ENCODE data around the gene TCTN3.
"Not testable (repeated sequence)": the region's sequence is repeated elsewhere in the genome, so short reads cannot be mapped to it uniquely, and the experiment has no call there.

TCTN3 gene, protein sequence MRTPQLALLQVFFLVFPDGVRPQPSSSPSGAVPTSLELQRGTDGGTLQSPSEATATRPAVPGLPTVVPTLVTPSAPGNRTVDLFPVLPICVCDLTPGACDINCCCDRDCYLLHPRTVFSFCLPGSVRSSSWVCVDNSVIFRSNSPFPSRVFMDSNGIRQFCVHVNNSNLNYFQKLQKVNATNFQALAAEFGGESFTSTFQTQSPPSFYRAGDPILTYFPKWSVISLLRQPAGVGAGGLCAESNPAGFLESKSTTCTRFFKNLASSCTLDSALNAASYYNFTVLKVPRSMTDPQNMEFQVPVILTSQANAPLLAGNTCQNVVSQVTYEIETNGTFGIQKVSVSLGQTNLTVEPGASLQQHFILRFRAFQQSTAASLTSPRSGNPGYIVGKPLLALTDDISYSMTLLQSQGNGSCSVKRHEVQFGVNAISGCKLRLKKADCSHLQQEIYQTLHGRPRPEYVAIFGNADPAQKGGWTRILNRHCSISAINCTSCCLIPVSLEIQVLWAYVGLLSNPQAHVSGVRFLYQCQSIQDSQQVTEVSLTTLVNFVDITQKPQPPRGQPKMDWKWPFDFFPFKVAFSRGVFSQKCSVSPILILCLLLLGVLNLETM

DNA sequence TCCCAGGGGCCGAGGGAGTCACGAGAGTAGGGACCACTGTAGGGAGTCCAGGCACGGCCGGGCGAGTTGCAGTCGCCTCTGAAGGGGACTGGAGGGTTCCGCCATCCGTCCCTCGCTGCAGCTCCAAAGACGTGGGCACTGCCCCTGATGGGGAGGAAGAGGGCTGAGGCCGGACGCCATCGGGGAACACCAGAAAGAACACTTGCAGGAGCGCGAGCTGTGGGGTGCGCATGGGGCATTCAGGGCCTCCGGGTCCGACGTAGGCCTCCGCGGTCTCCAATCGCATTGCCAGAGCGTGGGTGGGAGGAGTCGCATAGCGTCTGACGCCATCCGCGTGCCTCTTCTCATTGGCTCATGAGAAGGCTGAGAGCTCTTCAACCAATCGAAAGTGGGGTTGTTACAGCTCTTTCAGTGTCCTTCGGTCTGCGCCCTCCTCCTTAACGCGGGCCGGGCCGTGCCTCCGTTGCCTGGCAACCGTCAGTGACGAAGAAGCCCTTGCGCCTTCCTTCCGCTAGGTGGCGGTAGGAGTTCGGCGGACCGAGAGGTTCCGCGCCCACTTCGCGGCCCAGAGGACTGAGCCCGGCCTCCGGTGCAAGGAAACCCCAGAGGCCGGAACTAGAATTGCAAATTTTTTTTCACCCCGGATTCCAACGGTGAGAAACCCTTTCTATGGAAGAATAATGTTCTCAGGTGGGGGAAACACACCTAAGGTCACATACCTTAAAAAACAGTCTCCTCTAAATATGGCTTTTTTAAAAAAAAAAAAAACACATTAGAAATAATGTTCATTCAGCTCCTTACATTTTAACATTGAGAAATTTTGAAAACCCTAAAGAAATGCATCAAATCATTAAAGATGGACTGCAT, at the start of gene TCTN3:
TCTN3 (minus strand) TSS at position 260 of the 867 bp plus-strand sequence; CDS start at position 232, 28 bp downstream.
- DNase-seq = peak; percentile 97

DNA sequence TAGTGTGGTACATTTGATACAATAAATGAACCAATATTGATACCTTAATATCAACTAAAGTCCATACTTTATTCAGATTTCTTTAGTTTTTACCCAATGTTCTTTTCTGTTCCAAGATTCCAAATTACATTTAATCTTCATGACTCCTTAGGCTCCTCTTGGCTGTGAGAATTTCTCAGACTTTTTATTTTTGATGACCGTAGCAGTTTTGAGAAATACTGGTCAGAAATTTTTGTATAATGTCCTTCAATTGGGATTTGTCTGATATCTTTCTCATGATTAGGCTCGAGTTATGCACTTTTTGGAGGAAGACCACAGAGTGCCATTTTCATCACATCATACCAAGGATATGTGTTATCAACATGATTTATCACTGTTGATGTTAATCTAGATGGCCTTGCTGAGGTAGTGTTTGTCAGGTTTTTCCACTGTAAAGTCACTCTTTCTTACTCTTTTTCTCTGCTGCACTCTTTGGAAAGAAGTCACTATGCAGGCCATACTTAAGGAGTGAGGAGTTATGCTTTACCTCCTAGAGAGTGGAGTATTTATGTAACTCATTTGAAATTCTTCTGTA, 49.3 kb upstream of the TCTN3 start:
- DNase-seq = no peak

DNA sequence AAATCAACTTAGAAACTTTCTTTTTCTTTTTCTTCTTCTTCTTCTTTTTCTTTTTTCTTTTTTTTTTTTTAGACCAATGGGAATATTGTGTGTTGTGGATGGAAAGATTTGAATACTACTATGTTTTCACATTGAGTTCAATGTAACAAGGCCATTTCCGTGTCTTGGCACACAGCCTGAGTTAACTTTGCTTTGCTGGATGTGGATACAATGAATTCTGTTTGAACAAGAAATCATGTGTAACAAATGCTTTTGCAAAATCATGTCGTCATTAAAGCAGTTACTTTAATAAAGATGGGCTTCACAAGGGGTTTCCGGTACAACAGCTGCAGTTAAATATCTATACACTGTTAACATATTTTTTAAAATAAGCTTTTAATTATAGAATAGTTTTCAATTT, 48.8 kb upstream of the TCTN3 start:
- DNase-seq = no peak

DNA sequence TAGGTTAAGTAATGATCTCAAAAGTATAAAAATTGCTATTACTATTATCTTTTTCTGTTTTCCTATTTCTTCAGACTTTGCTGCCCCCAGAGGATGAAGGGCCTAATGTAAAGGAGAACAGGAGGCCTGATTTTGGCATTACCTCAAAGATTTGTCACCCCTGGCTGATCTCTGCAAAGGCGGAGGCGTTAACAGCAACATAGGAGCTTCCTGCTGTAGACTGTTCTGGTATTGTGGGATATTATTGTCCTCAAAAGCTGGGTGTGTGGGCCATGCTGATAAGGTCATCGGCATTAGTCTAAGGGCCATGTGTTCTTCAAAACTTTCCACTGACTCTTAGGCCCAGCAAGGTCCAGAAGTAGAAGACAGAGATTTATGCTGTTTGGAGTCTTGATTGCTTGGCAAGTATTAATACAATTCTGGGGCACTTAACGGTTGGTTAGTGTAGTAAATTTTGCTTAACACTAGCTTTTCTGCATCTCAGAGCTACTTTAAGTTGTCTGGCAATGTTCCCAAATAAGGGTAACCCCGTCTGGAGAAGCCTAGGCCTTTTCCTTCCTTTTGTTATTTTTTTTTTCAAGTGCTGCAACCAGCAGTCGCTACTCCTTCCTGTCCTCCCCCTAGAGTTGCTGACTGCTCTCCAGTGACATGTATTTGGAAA, 48.2 kb upstream of the TCTN3 start:
- DNase-seq = no peak

DNA sequence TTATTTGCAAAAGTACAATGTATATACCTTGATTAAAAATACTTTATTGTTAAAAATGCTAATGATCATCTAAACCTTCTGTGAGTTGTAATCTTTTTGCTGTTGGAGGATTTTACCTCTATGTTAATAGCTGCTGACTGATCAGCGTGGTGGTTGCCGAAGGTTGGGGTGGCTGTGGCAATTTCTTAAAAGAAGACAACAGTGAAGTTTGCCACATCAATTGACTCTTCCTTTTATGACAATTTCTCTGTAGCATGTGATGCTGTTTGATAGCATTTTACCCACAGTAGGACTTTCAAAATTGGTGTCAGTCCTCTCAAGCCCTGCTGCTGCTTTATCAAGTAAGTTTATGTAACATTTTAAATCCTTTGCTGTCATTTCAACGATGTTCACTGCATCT, 45.3 kb upstream of the TCTN3 start:
- no peak for DNase-seq

DNA sequence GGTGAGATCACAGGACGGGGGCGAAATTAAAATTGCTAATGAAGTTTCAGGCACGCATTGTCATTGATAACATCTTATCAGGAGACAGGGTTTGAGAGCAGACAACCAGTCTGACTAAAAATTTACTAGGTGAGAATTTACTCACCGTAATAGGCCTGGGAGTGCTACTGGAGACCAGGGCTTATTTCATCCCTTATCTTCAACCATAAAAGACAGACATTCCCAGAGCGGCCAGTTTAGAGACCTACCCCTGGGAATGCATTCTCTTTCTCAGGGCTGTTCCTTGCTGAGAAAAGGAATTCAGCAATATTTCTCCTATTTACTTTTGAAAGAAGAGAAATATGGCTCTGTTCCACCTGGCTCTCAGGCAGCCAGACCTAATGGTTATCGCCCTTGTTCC, 39.2 kb upstream of the TCTN3 start:
- DNase-seq = not testable (repeated sequence)

DNA sequence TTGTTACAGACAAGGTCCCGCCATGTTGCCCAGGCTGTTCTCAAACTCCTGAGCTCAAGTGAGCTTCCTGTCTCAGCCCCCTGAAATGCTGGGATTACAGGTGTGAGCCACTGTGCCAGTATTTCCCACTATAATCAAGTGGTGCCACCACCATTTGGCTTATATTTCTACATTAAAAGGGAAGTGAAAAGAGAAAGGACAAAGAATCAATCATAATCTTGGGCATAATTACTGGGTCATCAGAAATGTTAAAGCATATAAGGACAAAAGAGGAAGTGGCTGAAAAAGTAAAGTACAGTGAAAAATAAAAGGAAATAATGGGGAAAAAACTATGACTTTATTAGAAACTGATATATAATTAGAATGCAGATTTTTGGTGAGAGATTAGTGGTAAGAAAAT, 36.5 kb upstream of the TCTN3 start:
- no peak for DNase-seq

DNA sequence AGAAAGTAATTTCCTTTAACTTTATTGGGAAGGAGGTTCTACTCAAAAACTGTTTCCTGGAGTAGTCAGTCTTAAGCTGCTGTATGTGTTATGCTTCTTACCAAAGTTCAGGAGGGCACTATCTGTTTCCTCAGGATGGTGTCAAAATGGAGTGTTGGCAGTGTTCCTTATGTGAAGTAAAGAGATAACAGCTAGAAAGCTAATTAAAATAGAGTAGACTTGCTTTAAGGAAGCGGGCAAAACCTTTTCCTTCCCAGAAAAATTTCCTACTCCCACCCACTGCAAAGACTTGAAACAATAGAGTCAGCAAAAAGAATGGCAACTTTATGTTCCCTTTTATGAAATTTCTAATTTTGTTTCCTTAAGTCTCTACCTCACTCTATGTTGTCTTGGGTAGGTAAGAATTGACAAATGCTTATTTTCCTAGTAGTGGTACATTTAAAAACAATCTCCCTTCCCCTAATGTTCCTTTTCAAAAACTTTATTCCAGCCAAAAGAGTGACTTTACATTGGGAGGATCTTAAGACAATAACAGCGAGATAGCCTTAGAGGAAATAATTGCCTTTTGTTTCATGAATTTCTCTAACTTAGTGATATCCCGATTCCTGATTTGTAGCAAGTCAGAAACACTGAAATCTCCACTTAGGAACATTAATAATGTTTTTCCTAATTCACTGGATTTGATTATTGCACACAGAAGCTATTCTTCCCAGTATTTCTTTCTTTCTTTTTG, 35.8 kb upstream of the TCTN3 start:
- no peak for DNase-seq

DNA sequence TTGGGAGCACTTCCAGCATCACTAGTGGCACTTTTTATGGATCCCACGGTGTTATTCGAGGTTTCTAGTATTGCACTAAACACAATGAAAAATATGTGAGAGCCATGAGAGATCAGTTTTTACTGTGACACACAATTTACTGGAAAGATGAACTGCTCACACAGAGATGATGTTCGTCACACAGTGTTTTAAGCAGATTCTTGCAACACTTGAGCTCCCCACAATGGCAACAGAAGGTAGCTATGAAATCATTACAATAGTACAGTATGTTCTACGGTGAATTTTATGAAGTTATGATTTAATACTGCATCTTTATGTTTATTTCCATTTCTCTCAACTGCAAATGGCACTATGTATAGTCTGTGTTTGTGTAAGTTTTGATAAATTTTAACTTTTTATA, 34.8 kb upstream of the TCTN3 start:
- DNase-seq = no peak

DNA sequence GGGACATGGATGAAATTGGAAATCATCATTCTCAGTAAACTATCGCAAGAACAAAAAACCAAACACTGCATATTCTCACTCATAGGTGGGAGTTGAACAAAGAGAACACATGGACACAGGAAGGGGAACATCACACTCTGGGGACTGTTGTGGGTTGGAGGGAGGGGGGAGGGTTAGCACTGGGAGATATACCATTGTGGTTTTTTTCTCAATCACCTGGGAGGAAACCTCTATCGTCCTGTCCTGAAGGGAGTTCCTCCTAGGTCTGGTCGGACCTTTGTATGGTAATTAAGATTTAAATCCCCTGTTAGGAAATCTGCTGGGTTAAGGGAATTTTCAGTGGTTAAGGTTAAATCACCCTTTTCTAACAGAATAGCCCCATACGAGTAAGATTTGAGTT, 28.8 kb upstream of the TCTN3 start:
- DNase-seq = not testable (repeated sequence)

DNA sequence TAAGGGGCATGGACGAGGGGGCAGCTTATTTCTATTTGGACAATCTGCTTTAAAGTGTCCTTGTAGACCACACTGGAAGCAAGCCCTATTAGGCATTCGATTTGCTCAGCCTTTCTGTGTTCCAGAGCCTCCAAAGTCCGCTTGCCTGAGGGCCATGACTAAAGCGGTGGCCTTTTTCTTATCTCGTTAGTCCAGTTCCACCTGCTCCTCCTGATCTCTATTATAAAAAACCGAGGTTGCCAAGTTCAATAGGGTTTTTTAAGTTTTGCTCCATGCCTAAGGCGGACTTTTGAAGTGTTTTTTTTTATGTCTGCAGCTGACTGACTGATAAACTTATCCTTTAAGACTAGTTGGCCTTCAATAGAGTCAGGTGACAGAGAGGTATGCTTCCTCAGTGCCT, 27.0 kb upstream of the TCTN3 start:
- not testable (repeated sequence) for DNase-seq

DNA sequence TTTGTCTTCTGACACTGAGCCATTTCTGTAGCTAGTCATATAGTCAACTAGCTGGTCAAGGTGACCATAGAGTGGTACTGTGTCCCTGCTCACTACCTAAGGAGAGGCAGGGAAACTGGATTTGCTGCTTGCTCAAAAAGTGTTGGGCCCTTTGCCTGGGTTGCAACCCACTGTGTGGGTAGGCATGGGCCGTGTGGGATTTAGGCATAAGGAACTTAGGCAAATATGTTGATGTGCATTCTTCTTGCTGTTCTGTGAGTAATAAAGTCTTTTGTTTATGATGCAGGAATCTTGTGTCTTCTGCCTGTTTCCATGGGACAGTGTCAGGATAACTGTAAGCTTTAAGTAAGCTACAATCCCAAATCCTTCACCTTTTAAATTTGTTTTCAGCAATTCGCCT, 23.1 kb upstream of the TCTN3 start:
- DNase-seq = no peak

DNA sequence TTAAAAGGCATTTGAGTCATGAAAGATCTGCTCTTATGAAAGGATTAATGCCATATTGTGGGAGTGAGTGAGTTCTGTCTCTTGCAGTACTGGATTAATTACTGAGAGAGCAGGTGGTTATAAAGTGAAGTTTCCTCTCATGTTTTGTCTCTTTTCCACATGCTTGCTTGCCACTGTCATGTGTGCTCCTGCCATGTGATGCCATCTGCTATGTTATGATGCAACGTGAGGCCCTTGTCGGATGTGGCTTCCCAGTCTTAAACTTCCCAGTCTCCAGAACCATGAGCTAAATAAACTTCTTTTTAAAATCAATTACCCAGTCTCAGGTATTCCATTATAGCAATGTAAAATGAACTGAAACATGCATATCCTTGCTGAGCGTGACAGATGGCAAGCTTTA, 22.7 kb upstream of the TCTN3 start:
- no peak for DNase-seq

DNA sequence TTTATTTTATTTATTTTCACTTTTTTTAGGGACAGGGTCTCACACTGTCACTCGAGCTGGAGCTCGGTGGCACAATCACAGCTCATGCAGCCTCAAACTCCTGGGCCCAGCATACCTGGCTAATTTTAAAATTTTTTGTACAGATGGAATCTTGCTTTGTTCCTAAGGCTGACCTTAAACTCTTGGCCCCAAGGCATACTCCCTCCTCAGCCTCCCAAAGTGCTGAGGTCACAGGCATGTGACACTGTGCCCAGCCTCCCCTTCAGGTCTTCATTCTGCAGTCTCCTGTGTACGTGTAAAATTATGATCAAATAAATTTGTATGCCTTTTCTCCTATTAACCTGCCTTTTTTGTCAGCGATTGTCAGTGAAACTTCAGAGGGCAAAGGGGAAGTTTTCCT, 17.8 kb upstream of the TCTN3 start:
- DNase-seq = no peak

DNA sequence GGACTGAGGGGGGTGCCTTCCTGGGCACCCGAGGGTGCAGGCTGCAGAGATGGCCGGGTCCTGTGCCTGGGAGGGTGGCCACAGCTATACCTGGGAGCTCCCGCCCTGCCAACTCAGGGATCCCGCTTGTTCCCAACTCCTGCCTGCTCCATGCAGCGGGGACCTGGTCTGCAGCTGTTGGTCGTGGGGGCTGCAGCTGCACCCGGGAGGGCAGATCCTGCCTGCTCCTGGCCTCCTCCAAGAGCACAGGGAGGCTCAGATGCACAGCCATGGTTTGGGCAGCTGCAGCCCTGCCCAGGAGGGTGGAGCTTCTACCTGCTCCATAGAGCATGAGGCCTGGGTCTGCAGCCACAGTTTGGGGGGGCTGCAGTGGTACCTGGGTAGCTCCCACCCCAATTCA, 13.3 kb upstream of the TCTN3 start:
- DNase-seq = no peak

DNA sequence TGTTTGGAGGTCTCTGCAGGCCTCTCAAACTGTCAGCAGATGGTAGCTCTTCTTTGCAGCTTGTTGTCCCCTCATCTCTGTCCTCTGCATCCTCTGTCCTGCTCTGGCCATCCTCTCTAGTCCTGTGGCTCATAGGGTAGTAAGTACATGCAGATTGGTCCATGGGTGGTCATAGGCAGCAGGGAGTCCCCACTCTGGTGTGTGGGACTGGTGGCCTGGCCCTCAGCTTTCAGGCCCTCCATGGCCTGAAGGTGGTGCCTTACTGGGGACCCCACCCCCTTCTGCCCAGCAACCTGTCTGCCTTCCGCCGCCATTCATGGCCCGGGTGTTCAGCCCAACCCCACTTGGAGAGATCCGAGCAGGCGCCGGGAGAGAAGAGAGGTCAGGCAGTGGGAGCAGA, 12.8 kb upstream of the TCTN3 start:
- DNase-seq = no peak

DNA sequence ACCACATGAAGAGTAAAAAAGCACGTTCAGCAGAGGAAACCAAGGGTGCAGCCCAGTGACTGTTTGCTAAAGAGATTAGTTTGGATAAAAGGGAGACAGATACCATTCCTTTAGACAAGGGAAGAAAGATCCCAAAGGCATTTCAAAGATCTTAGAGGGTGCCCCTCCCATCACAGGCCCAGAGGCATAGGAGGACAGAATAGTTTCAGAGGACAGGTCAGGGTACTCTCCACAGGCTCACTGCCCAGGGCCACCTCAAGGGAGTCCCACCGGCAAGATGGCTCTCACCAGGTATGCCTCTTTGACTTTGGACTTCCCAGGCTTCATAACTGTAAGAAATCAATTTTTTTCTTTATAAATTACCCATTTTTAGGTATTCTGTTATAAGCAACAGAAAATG, 4.7 kb upstream of the TCTN3 start:
- no peak for DNase-seq

DNA sequence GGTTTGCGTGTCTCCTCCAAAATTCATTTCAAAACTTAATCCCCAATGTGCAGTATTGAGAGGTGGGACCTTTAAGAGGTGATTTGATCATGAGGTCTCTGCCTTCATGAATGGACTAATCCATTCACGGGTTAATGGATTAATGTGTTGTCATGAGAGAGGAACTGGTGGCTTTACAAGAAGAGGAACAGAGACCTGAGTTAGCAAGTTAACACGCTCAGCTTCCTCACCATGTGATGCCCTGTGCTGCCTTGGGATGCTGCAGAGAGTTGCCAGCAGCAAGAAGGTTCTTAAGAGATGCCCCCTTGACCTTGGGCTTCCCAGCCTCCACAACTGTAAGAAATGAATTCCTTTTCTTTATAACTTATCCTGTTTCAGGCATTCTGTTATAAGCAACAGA, 3.7 kb upstream of the TCTN3 start:
- no peak for DNase-seq

DNA sequence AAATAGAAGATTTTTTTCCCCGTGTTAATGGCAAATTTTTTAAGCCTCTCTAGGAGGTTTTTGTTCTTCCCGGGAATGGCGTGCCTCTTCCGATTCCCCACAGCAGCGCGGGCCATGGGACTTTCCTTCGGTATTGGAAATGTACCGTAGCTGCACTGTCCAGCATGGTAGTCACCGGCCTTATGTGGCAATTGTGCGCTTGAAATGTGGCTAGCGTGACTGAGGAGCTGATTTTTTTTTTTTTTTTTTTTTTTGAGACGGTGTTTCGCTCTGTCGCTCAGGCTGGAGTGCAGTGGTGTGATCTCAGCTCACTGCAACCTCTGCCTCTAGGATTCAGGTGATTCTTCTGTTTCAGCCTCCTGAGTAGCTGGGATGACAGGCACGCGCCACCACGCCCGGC, 938 bp upstream of the TCTN3 start:
- DNase-seq = no peak

DNA sequence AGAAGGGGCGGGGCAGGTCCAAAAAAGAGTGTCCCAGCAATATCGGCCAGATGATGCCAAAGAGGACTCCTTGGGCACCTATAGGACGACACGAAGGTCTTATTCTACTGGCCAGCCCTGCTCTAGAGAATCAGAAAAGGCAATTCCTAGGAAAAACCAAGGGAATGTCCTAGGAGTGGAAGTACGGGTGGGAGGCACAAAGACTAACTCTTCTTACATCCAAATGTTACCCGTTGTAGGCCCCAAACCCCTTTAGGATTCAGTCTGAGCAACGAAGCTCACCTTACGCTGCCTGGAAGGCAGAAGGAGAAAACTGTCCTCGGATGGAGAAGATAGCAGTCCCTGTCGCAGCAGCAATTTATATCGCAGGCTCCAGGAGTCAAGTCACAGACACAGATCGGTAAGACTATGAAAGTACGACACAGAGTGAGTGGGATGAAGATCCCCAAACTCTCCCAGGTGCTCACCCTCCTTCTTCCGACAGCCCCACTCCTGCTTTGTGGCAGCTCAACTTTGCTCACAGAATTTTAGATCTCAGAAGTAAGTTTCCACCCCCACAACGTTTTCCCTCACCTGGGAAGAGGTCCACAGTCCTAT, 558 bp downstream of the TCTN3 start:
- no peak for DNase-seq

DNA sequence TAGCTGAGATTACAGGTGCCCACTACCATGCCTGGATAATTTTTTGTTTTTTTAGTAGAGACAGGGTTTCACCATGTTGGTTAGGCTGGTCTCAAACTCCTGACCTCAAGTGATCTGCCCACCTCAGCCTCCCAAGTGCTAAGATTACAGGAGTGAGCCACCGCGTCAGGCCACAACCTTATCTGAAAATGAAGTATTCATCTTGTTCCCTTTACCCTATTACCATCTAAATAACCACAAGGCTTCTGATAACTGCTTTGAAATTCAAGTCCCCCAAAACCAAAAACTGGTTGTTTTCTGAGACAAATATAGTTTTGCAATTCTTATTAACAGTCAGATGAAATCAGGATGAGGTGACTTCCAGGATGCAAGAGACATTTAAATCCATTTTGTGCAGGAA, 2.4 kb downstream of the TCTN3 start:
- no peak for DNase-seq

DNA sequence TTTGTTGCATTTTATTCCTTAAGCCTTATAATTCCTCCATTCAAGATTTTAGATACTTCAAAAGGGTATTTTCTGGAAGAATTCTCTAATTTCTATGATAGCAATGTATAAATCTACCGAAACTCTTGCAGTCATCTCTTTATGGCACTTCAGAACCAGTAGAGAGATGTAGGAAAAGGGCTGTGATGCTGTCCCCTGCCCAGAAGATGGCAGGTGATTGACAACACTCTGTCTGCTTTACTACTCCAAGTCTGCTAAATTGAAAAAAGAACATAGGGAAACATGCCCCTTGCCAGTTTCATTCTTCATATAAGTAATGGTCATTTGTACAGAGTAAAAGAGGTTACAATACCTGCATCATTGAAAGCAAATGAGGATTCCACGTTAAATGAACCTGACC, 5.1 kb downstream of the TCTN3 start:
- DNase-seq = no peak

Measured in stimulated activated CD4-positive, alpha-beta T cell treated with anti-CD3 and anti-CD28 coated beads, Interleukin-1b, Interleukin-23, amount 100 ng/mL, for 48 hours (primary cell).